HG03354 (cell line): ENCODE measurements around the gene NFX1.

Source experiments
- ATAC-seq: cut with Tn5 transposase; IDR thresholded peaks from one replicate; pipeline ENCODE4 v1.9.1; 2021; ENCODE audit warnings: mild to moderate bottlenecking; ENCODE audit not compliant: unreplicated experiment, poor library complexity, severe bottlenecking

Gene NFX1

GRCh38 chr9:33290247-33291030 is at the start of gene NFX1:
Gene NFX1 (plus strand): TSS chr9:33290516. CDS start chr9:33290573, 57 bp downstream.
- ATAC-seq: peak; percentile 88

GRCh38 chr9:33241298-33241697 is 49.0 kb upstream of the NFX1 start:
- ATAC-seq: no peak

DNA sequence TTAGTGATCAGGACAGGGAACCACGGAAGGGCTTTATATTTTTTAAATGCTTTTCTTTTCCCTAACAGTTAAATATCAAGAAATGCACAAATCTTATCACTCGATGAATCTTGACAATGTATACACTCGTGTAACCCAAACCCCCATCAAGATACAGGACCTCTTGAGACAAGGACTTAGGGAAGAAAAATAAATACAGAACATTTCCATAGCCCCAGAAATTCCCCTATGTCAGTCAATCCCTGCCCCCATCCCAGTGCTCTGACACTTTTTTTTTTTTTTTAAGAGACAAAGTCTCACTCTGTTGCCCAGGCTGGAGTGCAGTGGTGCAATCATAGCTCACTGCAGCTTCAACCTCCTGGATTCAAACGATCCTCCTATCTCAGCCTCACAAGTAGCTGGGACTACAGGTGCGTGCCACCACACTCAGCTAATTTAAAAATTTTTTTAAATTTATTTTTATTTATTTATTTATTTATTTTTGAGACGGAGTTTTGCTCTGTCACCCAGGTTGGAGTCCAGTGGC is 47.6 kb upstream of the NFX1 start:
- no peak for ATAC-seq

GRCh38 chr9:33244137-33244784 is 46.1 kb upstream of the NFX1 start:
- ATAC-seq: no peak

- no peak for ATAC-seq
Observed at GRCh38 chr9:33245341-33245740, 45.0 kb upstream of the NFX1 start.

- ATAC-seq: no peak
Observed at GRCh38 chr9:33246269-33246860, 44.0 kb upstream of the NFX1 start.

DNA sequence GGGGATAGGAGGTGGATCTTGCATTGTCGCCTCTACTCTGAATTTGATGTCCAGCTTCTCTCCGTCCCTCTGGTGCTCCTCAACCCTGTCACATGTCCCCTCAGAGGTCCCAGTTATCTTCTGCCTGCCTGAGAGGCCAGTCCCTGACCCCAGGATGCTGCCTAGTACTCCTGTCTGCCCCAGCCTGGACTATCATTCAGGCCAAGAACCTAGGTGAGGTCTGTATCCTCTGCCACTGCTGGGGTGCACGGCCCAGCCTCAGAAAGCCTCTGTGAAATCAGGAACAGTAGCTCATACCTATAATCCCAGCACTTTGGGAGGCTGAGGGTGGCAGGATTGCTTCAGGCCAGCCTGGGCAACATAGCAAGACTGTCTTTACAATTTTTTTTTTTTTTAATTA is 41.7 kb upstream of the NFX1 start:
- ATAC-seq: peak; percentile 5

GRCh38 chr9:33249087-33249658 is 41.1 kb upstream of the NFX1 start:
- peak; percentile 64 for ATAC-seq

- no peak for ATAC-seq
Observed at GRCh38 chr9:33249983-33250382, 40.3 kb upstream of the NFX1 start.

GRCh38 chr9:33250458-33250995 is 39.8 kb upstream of the NFX1 start:
- no peak for ATAC-seq

GRCh38 chr9:33254211-33254610 is 36.1 kb upstream of the NFX1 start:
- ATAC-seq: no peak

GRCh38 chr9:33255014-33255413 is 35.3 kb upstream of the NFX1 start:
- ATAC-seq: no peak

- ATAC-seq: no peak
Observed at GRCh38 chr9:33255471-33255870, 34.8 kb upstream of the NFX1 start.

DNA sequence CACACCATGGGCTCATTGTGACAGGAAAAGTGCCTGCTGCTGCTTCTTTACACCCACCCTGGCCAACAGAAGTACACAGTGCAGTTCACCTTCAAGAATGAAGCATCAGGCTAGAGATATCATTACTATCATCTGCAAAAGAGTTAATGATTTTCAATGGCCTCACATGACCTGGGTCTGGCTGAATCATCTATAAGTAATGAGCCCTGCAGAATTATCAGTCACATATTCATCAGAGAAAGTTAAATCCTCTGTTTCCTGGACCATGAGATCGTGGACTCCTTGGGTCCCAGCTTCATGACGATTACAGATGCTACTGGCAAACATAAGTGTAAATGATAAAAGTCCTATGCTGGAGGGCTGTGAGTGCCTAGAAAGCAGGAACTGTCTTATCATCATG is 34.1 kb upstream of the NFX1 start:
- no peak for ATAC-seq

DNA sequence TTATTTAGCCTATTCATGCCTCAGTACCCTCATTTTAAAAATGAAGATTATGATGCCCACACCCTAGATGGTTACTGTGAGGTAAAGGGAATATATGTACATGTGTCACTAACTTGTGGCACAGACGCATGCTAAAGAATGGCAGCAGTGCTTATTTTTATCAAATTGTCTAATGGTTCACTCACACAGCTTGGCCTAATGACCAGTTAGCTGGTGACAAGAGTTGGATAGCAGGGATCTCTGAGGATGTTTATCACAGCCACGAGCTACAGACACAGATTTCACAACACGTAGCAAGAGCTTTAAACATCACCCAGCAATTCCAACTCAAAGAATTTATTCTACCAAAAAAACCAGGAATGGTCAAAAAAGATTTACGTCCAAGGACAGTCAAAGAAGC is 33.0 kb upstream of the NFX1 start:
- ATAC-seq: no peak

DNA sequence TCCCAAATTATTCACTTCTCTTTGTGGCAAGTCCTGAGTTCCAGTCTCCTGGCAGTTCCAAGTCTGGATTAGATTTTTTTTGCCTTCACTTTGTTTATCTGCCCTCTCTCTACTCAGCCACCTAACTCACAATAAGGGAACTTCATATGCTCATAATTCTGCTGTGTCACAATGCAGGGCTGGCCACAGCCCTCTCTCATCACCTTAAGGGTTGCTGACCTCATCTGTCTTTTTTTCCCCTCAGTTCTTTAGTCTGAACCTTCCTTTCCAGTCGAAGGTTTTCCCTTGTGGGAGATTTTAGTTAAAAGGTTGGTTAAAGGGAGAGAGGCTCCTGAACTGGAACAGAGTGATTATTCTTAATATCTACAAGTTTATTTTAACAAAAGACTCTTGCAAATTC is 29.9 kb upstream of the NFX1 start:
- no peak for ATAC-seq

DNA sequence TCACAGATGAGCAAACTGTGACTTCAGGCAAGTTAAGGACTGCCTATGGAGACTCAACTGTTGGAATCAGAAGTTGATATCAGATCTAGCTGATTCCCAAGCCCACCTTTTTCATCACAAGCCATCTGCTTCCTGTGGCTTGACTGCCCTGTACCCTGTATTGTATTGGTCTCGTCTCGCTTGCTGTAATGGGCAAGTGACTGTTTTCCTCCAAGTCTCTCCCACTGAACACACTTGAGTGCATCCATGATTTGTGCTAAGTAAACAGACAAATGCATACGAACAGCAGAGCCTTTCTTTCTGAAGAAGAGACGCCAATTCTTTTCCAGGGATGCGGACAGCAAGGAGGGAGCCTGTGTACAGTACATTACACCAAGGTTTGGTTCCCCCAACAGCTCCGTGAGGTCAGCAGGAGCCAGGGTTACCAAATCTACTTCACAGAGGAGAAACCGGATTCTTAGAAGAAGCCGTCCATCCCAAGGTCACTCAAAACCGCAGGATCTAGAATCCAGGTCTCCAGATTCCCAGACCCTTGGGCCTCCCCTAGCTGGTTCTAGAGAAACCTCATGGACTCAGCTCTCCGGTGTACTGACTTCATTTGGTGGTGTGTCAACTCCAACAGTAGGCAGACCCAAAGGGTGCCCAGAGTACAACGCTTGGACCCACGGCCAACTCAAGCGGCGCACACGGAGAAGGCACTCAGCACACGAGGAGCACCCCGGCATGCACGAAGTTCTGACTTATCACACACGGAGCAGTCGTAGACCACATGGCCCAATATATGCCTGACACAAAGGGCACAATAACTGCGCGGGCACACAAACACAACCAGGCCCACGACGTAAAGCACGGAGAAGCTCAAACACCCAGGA is 26.9 kb upstream of the NFX1 start:
- no peak for ATAC-seq

DNA sequence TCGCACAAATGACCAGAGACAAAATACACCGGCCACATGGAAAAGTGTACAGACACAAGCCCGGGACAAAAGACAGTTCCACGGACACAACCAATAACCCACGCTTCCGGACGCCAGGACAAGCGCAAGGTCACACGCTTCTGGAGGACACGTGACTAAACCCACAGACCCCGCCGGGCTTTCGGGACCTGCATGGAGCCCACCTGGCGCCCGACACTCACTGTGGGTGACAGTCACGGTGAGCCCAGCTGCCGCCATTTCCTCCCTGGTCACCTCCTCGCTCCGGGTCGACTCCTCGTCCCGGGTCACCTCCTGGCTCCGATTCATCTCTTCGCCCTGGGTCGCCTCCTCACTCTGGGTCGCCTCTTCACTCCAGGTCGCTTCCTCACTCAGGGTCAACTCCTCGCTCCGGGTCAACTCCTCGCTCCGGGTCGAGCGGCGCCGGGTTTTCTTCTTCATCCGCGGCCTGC is 26.3 kb upstream of the NFX1 start:
- peak; percentile 40 for ATAC-seq

DNA sequence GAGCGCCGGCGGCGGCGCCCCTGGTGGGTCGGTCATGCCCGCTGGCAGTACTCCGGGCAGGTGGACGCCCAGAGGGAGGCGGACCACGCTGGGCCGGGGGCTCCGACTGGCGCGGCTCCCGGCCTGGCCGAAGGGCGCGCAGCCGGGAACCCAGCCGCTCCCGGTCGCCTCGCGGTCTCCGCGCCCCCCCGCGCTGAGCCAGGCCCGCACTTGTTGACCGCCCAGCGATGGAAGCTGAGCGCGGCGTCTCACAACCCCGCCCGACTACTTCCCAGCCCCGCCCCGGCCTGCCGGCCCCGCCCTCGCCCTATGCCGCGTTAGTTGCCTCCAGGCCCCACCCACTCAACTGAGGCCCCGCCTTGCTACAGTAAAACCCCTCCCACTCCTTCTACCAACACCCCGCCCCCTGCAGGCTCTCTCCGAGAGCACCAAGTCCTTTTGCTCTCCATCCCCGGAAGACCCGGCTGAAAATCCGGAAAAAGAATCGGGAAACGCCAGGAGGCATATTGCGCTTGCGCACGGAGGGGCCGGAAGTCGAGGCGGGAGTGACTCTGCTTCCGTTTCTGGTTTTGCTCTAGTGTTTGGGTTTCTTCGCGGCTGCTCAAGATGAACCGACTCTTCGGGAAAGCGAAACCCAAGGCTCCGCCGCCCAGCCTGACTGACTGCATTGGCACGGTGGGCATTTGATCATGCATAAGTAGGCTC is 25.7 kb upstream of the NFX1 start, which contains the start of the genes BAG1 and CHMP5:
TSS of gene BAG1 (minus strand) at position 236 of the 705 bp plus-strand sequence.
TSS of gene CHMP5 (plus strand) at position 577 of the 705 bp plus-strand sequence. CDS start at position 607, 30 bp downstream.
- ATAC-seq: peak; percentile 84
